Adrenal gland (tissue), 12 donors: ENCODE measurements around the gene RXRB. TPM values are rescaled to one million over a fixed set of nuclear protein-coding genes. Genes with fewer than 3 reads are reported as not detected.
A peak's percentile ranks its signal among the peaks of the same experiment; 100 is the strongest.

Experiments used
- DNase-seq, 7 donors: peaks; one replicate each; pipeline ENCODE4 v3.0.0-alpha.2; 2019 to 2020
- H3K27ac ChIP-seq, 5 donors: fragments of 200-600 bp; sonication (generic) in 4 of 5; 1 replicate in 3 of 5; 2 replicates in 2 of 5; pipeline versions ENCODE4 v1.5.1 to v1.8.0; 2016 to 2020; ENCODE audit warnings: mild to moderate bottlenecking in 1 of 5
- H3K27me3 ChIP-seq: fragments of 200-600 bp; 2 replicates; pipeline ENCODE4 v1.8.0; 2021
- H3K36me3 ChIP-seq, 2 donors: fragments of 200-600 bp; replicated peaks in 1 of 2; 1 replicate in 1 of 2; 2 replicates in 1 of 2; pipeline versions ENCODE4 v1.5.1 to v1.8.0; 2018 to 2022
- H3K4me1 ChIP-seq, 2 donors: fragments of 200-600 bp; replicated peaks in 1 of 2; 1 replicate in 1 of 2; 2 replicates in 1 of 2; pipeline versions ENCODE4 v1.5.1 to v1.8.0; 2018 to 2021
- H3K4me3 ChIP-seq, 4 donors: fragments of 200-600 bp; sonication (generic) in 3 of 4; one replicate each; pipeline ENCODE4 v1.5.1; 2016 to 2018
- H3K9me3 ChIP-seq, 3 donors: fragments of 200-600 bp; sonication (generic) in 1 of 3; replicated peaks in 1 of 3; 1 replicate in 2 of 3; 2 replicates in 1 of 3; pipeline versions ENCODE4 v1.5.1 to v1.8.0; 2016 to 2021
- CTCF ChIP-seq, 6 experiments: fragments of 450-650 bp in 4 of 6; fragments of 200-600 bp in 2 of 6; sonication (generic) in 1 of 6; IDR thresholded peaks; 1 replicate in 5 of 6; 2 replicates in 1 of 6; pipeline versions ENCODE4 v1.5.1 to v1.8.0; 2016 to 2021; ENCODE audit warnings: antibody characterized with exemption in 6 of 6, mild to moderate bottlenecking in 2 of 6, moderate library complexity in 1 of 6
- POLR2A ChIP-seq, 2 donors: fragments of 450-650 bp; IDR thresholded peaks; one replicate each; pipeline ENCODE4 v1.6.1; 2017; ENCODE audit warnings: antibody characterized with exemption in 2 of 2, mild to moderate bottlenecking in 2 of 2, moderate library complexity in 1 of 2
- WGBS, 4 donors: extraction: QIAGEN DNeasy Blood & Tissue Kit in 2 of 4; methylation state at CpG; one replicate each; pipeline versions ENCODE4 v1.1.5 to v1.1.7; 2013 to 2017; 5-methylcytosine and 5-hydroxymethylcytosine counted together
- intact Hi-C, 2 donors: fragments of 100-400 bp; cut with DNase I; formaldehyde crosslinking; loops; one replicate each; pipeline versions ENCODE4 v1.14.1 to v1.15.0; 2022 to 2023
- polyA plus RNA-seq, 3 donors: library from polyadenylated mRNA; stranded (reverse); fragments of 200-250 nt in 2 of 3; fragments of 350-450 nt in 1 of 3; fragmentation: Illumina TruSeq in 1 of 3; extraction: RNeasy Lipid Tissue Mini Kit (QIAGEN cat#74804) in 1 of 3; gene quantifications; one replicate each; pipeline ENCODE4 v1.2.3, GENCODE V29; 2013 to 2014
- total RNA-seq, 9 donors: library from RNA; depleted of rRNA in 4 of 9; stranded (reverse); fragments of >200 nt in 4 of 9; fragments of 120-200 nt in 1 of 9; fragmentation: NEBNext Ultra II Directional in 1 of 9; extraction: Animal tissue kit (Norgen Biotek cat#: 25700) in 1 of 9; gene quantifications; one replicate each; pipeline versions ENCODE4 v1.1.0 to v1.2.4, GENCODE V29; 2013 to 2023
- donor health status: healthy with polysubstance abuse.
- donor health status: Bipolar disorder and iron deficiency.
- donor health status: DM: yes; HTN: yes; CAD: no.
- donor health status: DM: no; HTN: no; CAD: no.
- donor health status: DM: no; HTN: no; CAD: no.
- donor health status: DM: yes; HTN: yes; CAD: no.

Gene RXRB
- total and polyA plus RNA-seq, 12 donors, result 15.8 to 75.9 (median 33.2) TPM

DNA sequence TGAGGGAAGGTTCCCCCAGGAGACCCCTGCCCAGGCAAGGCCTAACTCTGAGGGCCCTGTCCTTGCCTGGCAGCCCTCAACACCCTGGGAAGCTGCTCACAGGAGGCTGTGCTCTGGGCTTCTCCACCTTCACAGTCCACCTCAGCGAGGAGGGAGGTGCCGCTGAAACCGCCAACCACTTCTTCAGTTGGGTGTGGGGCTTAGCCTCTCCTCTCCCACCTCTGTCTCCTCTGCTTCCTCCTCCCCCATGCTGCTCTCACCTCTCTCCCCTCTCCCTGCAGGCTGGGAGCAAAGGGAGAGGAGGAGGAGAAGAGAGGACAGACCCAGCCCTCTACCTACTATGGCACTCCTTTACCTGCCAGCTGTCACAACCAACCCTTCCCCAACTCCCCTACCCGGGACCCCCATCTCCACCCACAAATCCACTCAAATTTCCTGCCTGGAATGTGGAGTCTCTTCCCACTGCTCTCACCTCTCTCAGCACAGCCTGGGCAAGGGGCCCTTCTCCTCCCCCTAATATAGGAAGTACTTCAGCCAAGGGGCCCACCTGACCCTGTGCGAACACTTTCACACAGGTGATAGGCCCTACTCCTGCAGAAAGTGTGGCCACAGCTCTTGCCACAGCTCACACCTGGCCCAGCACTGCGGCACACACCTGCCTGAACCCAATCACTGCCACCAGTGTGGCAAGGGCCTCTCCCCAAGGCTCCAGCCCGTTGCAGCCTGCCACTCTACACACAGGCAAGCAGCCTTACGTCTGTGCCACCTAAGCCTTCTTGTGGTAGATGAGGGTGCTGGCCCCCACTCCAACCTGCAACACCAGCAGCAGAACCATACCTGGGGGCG, 15.0 kb upstream of the RXRB start:
- Histone ChIP-seq H3K9me3 (no peaks in the 10 kb centered on the region), H3K27me3 (peaks cover 9% of the 10 kb centered on the region), H3K36me3 (peaks cover 0 to 3% of the 10 kb centered on the region in 2 donors), H3K4me3 (no peak overlapping the region), H3K27ac (no peak overlapping the region), H3K4me1 (peaks cover 3 to 9% of the 10 kb centered on the region in 2 donors)
- 75 to 86% (median 79%) methylated on average over 7 to 9 of the region's 9 CpGs for WGBS, 4 donors
- peak in 1 of 7 donors; percentile 11 for DNase-seq
- intact Hi-C loops, result no loop called here
- TF ChIP-seq POLR2A (IDR thresholded peaks at IDR 0.05) (no peak), CTCF (IDR thresholded peaks at IDR 0.05) (no peak)

DNA sequence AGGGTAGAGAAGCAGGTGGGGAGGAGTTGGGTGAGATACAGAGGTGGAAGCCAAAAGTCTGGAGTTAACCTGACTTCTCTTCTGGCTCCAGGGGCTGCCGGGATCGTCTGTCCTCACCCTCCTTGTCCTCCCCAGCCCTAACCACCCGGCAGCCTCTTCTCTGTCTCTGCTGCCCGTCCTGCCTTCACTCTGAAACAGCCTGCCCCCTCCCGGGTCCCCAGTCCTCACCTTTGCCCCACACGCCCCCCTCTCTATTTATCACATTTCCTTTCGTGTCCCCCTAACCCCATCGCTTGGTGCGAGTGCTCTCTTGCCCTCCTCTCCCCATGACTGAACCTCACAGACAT, 13.5 kb upstream of the RXRB start:
- H3K9me3 ChIP-seq, result no peaks in the 10 kb centered on the region
- peaks cover 0 to 15% of the 10 kb centered on the region in 2 donors for H3K36me3 ChIP-seq
- peaks cover 3 to 13% of the 10 kb centered on the region in 2 donors for H3K4me1 ChIP-seq
- no peak for TF ChIP-seq POLR2A (IDR thresholded peaks at IDR 0.05)
- TF ChIP-seq CTCF (IDR thresholded peaks at IDR 0.05), result no peak
- no peaks in the 10 kb centered on the region for H3K27me3 ChIP-seq
- DNase-seq, result no peak
- H3K4me3 ChIP-seq, result peak overlapping the region in 1 of 4 donors; percentile 44
- intact Hi-C loops, result loop anchor here in 1 of 2 donors (5.0 kb wide), 1 partner anchor 33 kb away; no protein-coding TSS in a partner anchor
- 12 to 25% (median 18%) methylated on average over 9 of the region's 9 CpGs for WGBS, 4 donors
- H3K27ac ChIP-seq, result no peak overlapping the region

GRCh38 chr6:33213166-33213988, 12.9 kb upstream of the RXRB start:
- H3K9me3 ChIP-seq, result no peaks in the 10 kb centered on the region
- intact Hi-C loops, result loop anchor here in 1 of 2 donors (5.0 kb wide), 1 partner anchor 34 kb away; no protein-coding TSS in a partner anchor
- H3K4me1 ChIP-seq, result peaks cover 3 to 16% of the 10 kb centered on the region in 2 donors
- peak overlapping the region in 2 of 4 donors; percentile 11 to 44 for H3K4me3 ChIP-seq
- no peaks in the 10 kb centered on the region for H3K27me3 ChIP-seq
- TF ChIP-seq POLR2A (IDR thresholded peaks at IDR 0.05) (no peak), CTCF (IDR thresholded peaks at IDR 0.05) (no peak)
- peaks cover 0 to 15% of the 10 kb centered on the region in 2 donors for H3K36me3 ChIP-seq
- H3K27ac ChIP-seq, result no peak overlapping the region
- 1 to 2% (median 1%) methylated on average over 24 to 43 of the region's 43 CpGs for WGBS, 4 donors
- DNase-seq, result peak in 3 of 7 donors; percentile 20 to 34 (median 23)

DNA sequence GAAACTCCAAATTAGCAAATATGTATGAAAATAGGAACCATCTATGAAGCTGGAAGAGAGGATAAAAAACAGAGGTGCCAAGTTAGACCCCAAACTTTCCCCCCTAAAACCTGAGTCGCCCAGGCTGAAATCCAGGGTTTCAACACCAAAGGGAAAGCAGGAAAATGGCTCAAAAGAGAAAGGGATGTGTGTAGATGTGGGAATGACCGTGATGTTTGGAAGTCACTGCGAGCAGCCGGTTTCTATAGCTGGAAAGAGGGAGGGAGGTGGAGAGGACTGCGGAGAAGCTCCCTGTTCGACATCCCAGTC, 12.3 kb upstream of the RXRB start:
- Histone ChIP-seq H3K9me3 (no peaks in the 10 kb centered on the region), H3K4me3 (peak overlapping the region in 1 of 4 donors; percentile 44), H3K36me3 (peaks cover 0 to 15% of the 10 kb centered on the region in 2 donors), H3K27ac (no peak overlapping the region), H3K4me1 (peaks cover 3 to 16% of the 10 kb centered on the region in 2 donors), H3K27me3 (no peaks in the 10 kb centered on the region)
- DNase-seq, result no peak
- intact Hi-C loops, result loop anchor here in 1 of 2 donors (5.0 kb wide), 1 partner anchor 34 kb away; no protein-coding TSS in a partner anchor
- no peak for TF ChIP-seq CTCF (IDR thresholded peaks at IDR 0.05)
- no peak for TF ChIP-seq POLR2A (IDR thresholded peaks at IDR 0.05)
- 2 to 9% (median 5%) methylated on average over 6 of the region's 6 CpGs for WGBS, 4 donors
